Suppressor macrophage treated with lipopolysaccharide for 4 hours (primary cell): Measurements from ENCODE around the gene AP3B1.
"Not testable (repeated sequence)": the region's sequence is repeated elsewhere in the genome, so short reads cannot be mapped to it uniquely, and the experiment has no call there.

Experiments
- DNase-seq: peaks from one replicate; pipeline ENCODE4 v3.0.0-alpha.2; 2020

The AP3B1 gene

DNA sequence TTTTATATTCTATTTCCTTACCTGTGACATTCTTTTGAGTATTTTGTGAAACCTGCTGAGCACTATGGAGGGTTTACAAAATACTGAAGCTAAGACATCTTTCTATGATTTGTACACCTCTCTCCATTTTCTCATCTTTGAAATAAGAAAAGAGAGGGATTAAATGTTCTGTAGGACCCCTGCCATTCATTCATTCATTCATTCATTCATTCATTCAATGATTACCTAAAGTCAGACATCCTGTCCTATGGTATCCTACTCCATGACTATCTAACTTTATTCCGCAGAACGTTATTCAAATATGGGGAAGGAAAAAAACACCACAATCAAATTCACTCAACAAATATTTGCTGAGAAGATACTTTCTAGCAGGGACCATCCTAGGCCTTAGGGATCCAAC is 51.4 kb downstream of the AP3B1 start:
- DNase-seq: no peak

- no peak for DNase-seq
Observed at GRCh38 chr5:78242001-78242400, 52.5 kb downstream of the AP3B1 start.

DNA sequence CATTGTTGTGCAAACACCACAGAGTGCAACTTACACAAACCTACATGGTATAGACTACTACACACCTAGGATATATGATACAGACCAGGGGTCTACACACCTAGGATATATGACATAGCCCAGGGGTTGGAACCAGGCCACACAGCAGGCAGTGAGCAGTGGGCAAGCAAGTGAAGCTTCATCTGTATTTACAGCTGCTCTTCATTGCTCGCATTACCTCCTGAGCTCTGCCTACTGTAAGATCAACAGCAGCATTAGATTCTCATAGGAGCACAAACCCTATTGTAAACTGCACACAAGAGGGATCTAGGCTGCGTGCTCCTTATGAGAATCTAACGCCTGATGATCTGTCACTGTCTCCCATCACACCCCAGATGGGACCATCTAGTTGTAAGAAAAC is 56.6 kb downstream of the AP3B1 start:
- no peak for DNase-seq

DNA sequence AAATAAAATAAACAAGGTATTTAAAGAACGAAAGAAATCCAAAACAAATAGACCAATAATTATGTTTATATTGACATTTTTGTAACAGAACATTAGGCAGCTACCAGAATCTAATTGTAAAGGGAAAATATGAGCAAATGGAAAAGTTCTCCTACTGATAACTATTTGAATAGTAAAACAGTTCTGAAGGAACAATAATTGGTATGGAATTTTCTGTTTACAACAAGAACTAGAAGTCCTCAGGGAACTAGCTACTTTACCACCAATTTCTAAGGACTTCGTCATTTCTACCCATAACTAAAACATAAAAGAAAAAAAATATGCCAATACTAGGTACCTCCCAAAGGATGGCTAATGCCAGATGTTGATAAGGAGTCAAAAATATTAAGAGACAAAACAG is 58.5 kb downstream of the AP3B1 start:
- DNase-seq: no peak

- peak; percentile 2 for DNase-seq
Observed at GRCh38 chr5:78235289-78235688, 59.2 kb downstream of the AP3B1 start.

GRCh38 chr5:78234804-78235203 is 59.7 kb downstream of the AP3B1 start:
- no peak for DNase-seq

GRCh38 chr5:78232163-78232562 is 62.3 kb downstream of the AP3B1 start:
- no peak for DNase-seq

GRCh38 chr5:78224358-78224757 is 70.1 kb downstream of the AP3B1 start:
- no peak for DNase-seq

- DNase-seq: peak; percentile 61
Observed at GRCh38 chr5:78221964-78222451, 72.5 kb downstream of the AP3B1 start.

- DNase-seq: no peak
Observed at GRCh38 chr5:78221467-78221866, 73.0 kb downstream of the AP3B1 start.

GRCh38 chr5:78215972-78216371 is 78.5 kb downstream of the AP3B1 start:
- DNase-seq: no peak

DNA sequence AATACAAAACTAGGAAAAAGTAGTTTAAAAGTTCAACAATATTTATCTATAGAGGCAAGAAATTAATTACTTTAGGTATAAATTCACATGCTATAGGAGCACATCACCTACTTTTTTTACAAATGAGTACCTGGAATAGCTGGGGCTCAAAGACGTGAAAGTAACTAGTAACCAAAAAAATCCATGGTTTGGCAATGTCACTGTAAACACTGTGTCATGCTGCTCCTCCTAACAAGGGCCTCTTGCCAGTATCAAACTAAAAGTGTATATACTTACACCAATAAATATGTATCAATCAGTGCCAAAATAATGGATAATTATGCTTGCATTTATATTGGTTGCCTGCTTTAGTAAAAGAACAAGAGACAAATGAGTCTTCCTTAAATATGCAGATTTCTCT is 78.9 kb downstream of the AP3B1 start:
- DNase-seq: no peak

DNA sequence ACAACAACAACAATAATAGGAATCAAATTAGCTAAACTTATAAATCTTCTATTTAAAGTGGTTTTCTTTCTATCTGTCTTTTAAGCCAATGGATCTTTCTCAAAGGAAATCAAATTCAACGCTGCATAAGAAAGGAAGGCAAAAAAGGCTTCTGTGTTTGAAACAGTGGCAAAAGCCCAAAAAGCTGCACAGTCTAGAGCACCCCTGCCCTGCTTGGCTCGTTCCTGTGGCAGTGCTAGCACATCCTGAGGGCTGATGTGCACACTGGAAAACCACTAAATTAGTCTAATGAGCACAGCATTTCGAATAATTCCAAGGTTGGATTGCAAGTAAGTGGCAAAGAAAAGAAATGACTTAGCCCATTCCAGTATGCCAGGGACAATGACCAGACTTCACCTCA is 80.7 kb downstream of the AP3B1 start:
- DNase-seq: no peak

DNA sequence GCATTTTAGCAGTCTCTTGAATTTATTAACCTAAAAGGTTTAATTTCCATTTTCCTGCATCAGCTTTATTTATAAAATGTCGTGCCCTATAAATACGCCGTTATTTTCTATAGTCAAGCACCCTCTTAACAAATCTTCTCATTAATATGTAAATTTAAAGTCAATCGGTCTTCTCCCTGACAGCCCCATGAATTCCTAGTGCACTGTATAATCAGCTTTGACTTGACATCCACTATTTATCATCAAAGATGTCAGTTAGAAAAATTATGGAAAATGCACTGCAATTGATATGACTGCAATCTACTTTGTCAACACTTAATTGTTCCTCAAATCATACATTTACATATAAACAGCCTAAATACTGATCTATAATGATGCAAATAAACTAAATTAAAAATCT is 83.4 kb downstream of the AP3B1 start:
- DNase-seq: no peak

DNA sequence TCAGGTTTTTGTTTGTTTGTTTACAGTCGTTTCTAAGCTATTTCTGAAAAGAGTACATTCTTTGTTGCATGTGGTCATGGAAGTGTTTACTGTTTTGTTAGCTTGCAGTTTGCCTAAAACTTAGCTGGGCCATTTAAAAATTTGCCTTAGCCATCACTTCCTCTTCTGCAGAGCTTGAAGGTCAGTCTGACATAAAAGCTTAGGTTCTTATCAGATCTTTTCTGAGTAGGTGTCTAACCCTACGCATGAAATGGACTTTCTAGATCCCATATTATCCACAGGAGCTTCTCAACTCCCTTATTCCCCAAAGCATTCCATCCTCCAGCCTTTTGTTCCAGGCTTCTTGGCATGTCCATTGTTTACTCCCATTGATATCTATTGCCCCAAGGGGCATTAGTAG is 90.3 kb downstream of the AP3B1 start:
- DNase-seq: no peak

DNA sequence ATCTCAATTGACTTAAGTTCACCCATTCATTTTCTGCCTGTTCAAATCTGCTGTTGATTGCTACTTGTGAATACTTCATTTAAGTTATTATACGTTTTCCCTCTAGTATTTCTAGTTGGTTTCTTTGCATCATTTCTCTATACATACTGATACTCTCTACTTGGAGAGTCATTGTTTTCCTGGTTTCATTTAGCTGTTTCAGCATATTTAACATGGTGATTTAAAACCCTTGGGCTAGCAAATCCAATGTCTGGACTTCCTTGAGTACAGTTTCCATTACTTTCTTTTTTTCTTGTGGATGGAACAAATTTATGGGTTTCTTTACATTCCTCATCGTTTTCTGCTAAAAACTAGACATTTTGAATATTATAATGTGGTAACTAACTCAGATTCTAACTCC is 90.7 kb downstream of the AP3B1 start:
- no peak for DNase-seq

GRCh38 chr5:78190402-78190801 is 104.1 kb downstream of the AP3B1 start:
- no peak for DNase-seq

GRCh38 chr5:78188681-78189080 is 105.8 kb downstream of the AP3B1 start:
- not testable (repeated sequence) for DNase-seq

- no peak for DNase-seq
Observed at GRCh38 chr5:78187172-78187571, 107.3 kb downstream of the AP3B1 start.

DNA sequence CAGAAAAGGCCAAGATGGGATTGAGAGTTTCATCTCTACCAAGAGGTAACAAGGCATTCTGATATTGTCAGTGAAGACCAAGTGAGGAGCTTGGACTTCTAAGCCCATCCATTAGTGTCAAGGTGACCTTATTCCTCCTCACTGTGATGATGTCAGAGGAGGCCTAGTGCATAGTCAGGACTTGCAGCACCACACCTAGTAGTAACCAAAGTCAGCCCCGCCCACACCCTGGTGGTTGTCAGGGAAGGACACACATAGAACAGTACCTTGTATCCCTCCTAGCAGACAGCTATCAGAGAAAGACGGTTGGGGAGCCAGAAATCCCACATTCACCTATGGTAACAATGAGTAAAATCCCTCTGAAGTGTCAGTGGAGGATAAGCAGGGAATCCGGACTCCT is 111.7 kb downstream of the AP3B1 start:
- DNase-seq: no peak

- DNase-seq: no peak
Observed at GRCh38 chr5:78178356-78178755, 116.1 kb downstream of the AP3B1 start.

DNA sequence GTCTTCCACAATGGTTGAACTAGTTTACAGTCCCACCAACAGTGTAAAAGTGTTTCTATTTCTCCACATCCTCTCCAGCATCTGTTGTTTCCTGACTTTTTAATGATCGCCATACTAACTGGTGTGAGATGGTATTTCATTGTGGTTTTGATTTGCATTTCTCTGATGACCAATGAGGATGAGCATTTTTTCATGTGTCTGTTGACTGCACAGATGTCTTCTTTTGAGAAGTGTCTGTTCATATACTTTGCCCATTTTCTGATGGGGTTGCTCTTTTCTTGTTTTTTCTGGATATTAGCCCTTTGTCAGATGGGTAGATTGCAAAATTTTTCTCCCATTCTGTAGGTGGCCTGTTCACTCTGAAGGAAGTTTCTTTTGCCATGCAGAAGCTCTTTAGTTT is 124.2 kb downstream of the AP3B1 start:
- not testable (repeated sequence) for DNase-seq

DNA sequence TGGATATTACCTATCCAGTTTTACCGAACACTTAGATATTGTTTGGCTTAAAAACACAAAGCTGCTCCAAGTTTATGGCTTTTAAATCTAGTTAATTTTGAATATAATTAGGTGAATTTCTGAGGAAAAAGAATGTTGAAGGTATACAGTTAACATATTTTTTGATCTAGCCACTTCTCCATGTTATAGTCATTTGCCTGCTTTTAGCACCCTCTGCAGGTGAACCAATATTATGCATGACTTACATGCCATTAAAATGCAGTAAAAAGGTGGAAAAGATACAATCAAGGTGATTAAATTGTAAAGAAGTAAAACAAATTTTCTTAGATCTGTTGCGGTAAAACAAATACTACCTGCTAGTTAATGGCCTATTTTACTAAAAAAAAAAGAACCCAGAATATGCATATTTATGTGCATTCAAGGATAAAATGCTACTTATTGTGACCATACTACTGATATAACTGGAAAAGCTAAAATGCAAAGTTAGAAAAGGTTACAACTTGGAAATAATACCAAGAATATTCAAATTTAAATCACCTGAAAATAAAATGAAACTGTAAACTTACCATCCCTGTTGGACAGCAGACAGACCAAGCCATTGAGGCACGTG is 132.1 kb downstream of the AP3B1 start:
- peak; percentile 24 for DNase-seq

GRCh38 chr5:78157001-78157400 is 137.5 kb downstream of the AP3B1 start:
- DNase-seq: no peak

DNA sequence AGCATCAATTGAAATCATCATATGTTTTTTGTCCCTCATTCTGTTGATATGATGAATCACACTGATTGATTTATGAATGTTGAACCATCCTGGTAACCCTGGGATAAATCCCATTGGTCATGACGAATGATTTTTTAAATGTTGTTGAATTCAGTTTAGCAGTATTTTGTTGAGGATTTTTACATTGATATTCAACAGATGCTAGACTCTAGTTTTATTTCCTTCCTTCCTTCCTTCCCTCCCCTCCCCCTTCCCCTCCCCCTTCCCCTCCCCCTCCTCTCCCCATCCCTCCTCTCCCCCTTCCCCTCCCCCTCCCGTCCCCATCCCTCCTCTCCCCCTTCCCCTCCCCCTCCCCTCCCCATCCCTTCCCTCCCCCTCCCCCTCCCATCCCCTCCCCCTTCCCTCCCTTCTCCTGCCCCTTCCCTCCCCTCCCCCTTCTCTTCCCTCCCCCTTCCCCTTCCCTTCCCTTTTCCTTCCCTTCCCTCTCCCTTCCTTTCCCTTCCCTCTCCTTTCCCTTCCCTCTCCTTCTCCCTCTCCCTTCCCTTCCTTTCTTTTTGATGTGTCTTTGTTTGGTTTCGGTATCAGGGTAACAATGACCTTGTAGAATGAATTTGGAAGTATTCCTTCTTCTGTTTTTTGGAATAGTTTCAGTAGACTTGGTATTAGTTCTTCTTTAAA is 142.8 kb downstream of the AP3B1 start:
- no peak for DNase-seq
